A549 (cell line): ENCODE measurements around the gene GLIPR1.

Source experiments
- CHD2 ChIP-seq: fragments of 150-350 bp; IDR thresholded peaks from 2 replicates; pipeline ENCODE4 v1.6.1; 2014; ENCODE audit warnings: low read length; ENCODE audit not compliant: partially characterized antibody
- CTCF ChIP-seq: fragments of >200 bp; sonication (Bioruptor Twin); formaldehyde crosslinking; IDR thresholded peaks from 3 replicates; pipeline ENCODE4 v1.5.1; 2016
- HDAC2 ChIP-seq: fragments of 200-600 bp; sonication (generic); IDR thresholded peaks from 2 replicates; pipeline ENCODE4 v1.6.1; 2016
- MAFK ChIP-seq: fragments of 450-650 bp; IDR thresholded peaks from 2 replicates; pipeline ENCODE4 v1.6.1; 2014; ENCODE audit not compliant: partially characterized antibody
- MAZ ChIP-seq: fragments of 150-350 bp; IDR thresholded peaks from 2 replicates; pipeline ENCODE4 v1.6.1; 2014; ENCODE audit warnings: antibody characterized with exemption, low read depth, low read length, borderline replicate concordance
- MYC ChIP-seq: IDR thresholded peaks from 2 replicates; pipeline ENCODE4 v1.6.1; 2012; ENCODE audit warnings: mild to moderate bottlenecking, inconsistent platforms, low read length, improper control_type of control experiment, borderline replicate concordance
- POLR2A ChIP-seq: IDR thresholded peaks from 2 replicates; pipeline ENCODE4 v1.6.1; 2012; ENCODE audit warnings: mild to moderate bottlenecking, low read length
- POLR2AphosphoS2 ChIP-seq: conservative IDR thresholded peaks from 2 replicates; pipeline ENCODE4 v1.6.1; 2012; ENCODE audit warnings: low read length, improper control_type of control experiment, inconsistent platforms
- REST ChIP-seq: fragments of 200-600 bp; sonication (generic); IDR thresholded peaks from 2 replicates; pipeline ENCODE4 v1.6.1; 2016; ENCODE audit warnings: antibody characterized with exemption, mild to moderate bottlenecking, moderate library complexity
- RFX5 ChIP-seq: fragments of 450-650 bp; IDR thresholded peaks from 2 replicates; pipeline ENCODE4 v1.7.1; 2014; ENCODE audit warnings: antibody characterized with exemption, mild to moderate bottlenecking, moderate library complexity
- SMC3 ChIP-seq: fragments of >200 bp; sonication (Bioruptor Twin); formaldehyde crosslinking; IDR thresholded peaks from 3 replicates; pipeline ENCODE4 v1.6.1; 2018; ENCODE audit warnings: inconsistent platforms
- TF ChIP-seq, protein P1 (sequence below): IDR thresholded peaks from 2 replicates; pipeline ENCODE4 v1.6.1; 2012

DNA sequence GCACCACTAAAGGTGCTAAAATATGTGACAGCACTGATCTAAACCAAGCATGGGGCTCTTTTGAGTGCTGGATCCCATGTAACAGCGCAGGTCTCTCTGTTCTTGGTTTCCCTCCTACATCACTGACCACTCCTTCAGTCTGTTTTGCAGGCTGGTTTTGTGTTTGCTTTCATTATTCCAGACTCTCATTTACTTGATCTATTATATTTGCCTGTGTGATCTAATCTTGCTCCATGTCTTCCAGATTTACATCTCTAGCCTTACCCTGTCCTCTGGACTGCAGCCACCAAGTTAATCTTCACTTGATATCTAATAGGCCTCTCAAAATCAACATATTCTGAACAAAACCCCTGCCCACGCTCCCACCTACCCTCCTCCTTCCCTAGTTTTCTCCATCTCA, 8.6 kb downstream of the GLIPR1 start:
- TF ChIP-seq CTCF (no peak), POLR2AphosphoS2 (no peak), POLR2A (no peak), MAFK (no peak), HDAC2 (no peak), RFX5 (no peak), MAZ (no peak), REST (no peak), MYC (no peak), CHD2 (no peak), SMC3 (no peak)
- TF ChIP-seq, protein P1, sequence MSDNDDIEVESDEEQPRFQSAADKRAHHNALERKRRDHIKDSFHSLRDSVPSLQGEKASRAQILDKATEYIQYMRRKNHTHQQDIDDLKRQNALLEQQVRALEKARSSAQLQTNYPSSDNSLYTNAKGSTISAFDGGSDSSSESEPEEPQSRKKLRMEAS = no peak
